Raji (cell line): ENCODE data around the gene CEP72.
A peak's percentile ranks its signal among the peaks of the same experiment; 100 is the strongest.

Experiments used
- POLR2A ChIP-seq: IDR thresholded peaks from 2 replicates; pipeline ENCODE4 v1.6.1; 2011; ENCODE audit warnings: low read depth, low read length, control low read depth; ENCODE audit not compliant: insufficient read depth

CEP72 gene

GRCh38 chr5:673161-673830 lies 61.2 kb downstream of the CEP72 start:
- no peak; the same call in 1 of the 2 replicates for TF ChIP-seq POLR2A

GRCh38 chr5:673831-674629 lies 61.9 kb downstream of the CEP72 start:
- no peak for TF ChIP-seq POLR2A

- 0 out of 2 replicates have a peak, but pooled peaks have one; percentile 0 for TF ChIP-seq POLR2A
These were observed 62.5 kb downstream of the CEP72 start for GRCh38 chr5:674630-675011.

- TF ChIP-seq POLR2A = no peak
These were observed 63.2 kb downstream of the CEP72 start for GRCh38 chr5:675111-675870.

GRCh38 chr5:675871-676698 lies 63.9 kb downstream of the CEP72 start:
- TF ChIP-seq POLR2A = 0 out of 2 replicates have a peak, but pooled peaks have one; percentile 6

GRCh38 chr5:676699-677076 lies 64.5 kb downstream of the CEP72 start:
- TF ChIP-seq POLR2A = no peak

- TF ChIP-seq POLR2A = no peak
These were observed 65.3 kb downstream of the CEP72 start for GRCh38 chr5:677131-678101.

- TF ChIP-seq POLR2A = no peak
These were observed 71.7 kb downstream of the CEP72 start for GRCh38 chr5:683551-684481.

- no peak for TF ChIP-seq POLR2A
These were observed 72.6 kb downstream of the CEP72 start for GRCh38 chr5:684751-685216.

- no peak for TF ChIP-seq POLR2A
These were observed 73.4 kb downstream of the CEP72 start for GRCh38 chr5:685262-686171.

GRCh38 chr5:691817-692528 lies 79.8 kb downstream of the CEP72 start:
- no peak for TF ChIP-seq POLR2A
